Measurements from ENCODE around the gene PUS1.

PUS1 gene

GRCh38 chr12:131917711-131918306 is 11.3 kb upstream of the PUS1 start:
- no peaks in the 10 kb centered on the region for H3K27me3 ChIP-seq (ENCODE audit: insufficient read depth, low read length)
- no peak overlapping the region for H3K27ac ChIP-seq (ENCODE audit: low read depth, low read length)
- H2AFZ ChIP-seq (ENCODE audit: low read length, unreplicated experiment) = no peak overlapping the region
- H3K4me1 ChIP-seq (ENCODE audit: control insufficient read depth, insufficient read depth, low read length, unreplicated experiment) = peaks cover 3% of the 10 kb centered on the region
- no peak overlapping the region for H3K4me3 ChIP-seq (ENCODE audit: low read depth, low read length)
- no peaks in the 10 kb centered on the region for H3K79me2 ChIP-seq (ENCODE audit: control insufficient read depth, insufficient read depth, low read length, unreplicated experiment)
- H3K36me3 ChIP-seq (ENCODE audit: insufficient read depth, low read length) = no peaks in the 10 kb centered on the region

GRCh38 chr12:131918311-131919050 is 10.6 kb upstream of the PUS1 start:
- H3K4me3 ChIP-seq (ENCODE audit: low read depth, low read length) = no peak overlapping the region
- no peaks in the 10 kb centered on the region for H3K4me1 ChIP-seq (ENCODE audit: control insufficient read depth, insufficient read depth, low read length, unreplicated experiment)
- no peaks in the 10 kb centered on the region for H3K36me3 ChIP-seq (ENCODE audit: insufficient read depth, low read length)
- no peaks in the 10 kb centered on the region for H3K79me2 ChIP-seq (ENCODE audit: control insufficient read depth, insufficient read depth, low read length, unreplicated experiment)
- no peak overlapping the region for H3K27ac ChIP-seq (ENCODE audit: low read depth, low read length)
- no peaks in the 10 kb centered on the region for H3K27me3 ChIP-seq (ENCODE audit: insufficient read depth, low read length)
- no peak overlapping the region for H2AFZ ChIP-seq (ENCODE audit: low read length, unreplicated experiment)

- H3K79me2 ChIP-seq (ENCODE audit: control insufficient read depth, insufficient read depth, low read length, unreplicated experiment) = no peaks in the 10 kb centered on the region
- H3K4me3 ChIP-seq (ENCODE audit: low read depth, low read length) = no peak overlapping the region
- no peak overlapping the region for H2AFZ ChIP-seq (ENCODE audit: low read length, unreplicated experiment)
- H3K27me3 ChIP-seq (ENCODE audit: insufficient read depth, low read length) = no peaks in the 10 kb centered on the region
- no peaks in the 10 kb centered on the region for H3K4me1 ChIP-seq (ENCODE audit: control insufficient read depth, insufficient read depth, low read length, unreplicated experiment)
- H3K27ac ChIP-seq (ENCODE audit: low read depth, low read length) = no peak overlapping the region
- no peaks in the 10 kb centered on the region for H3K36me3 ChIP-seq (ENCODE audit: insufficient read depth, low read length)
These were observed 10.1 kb upstream of the PUS1 start for GRCh38 chr12:131919051-131919347.

- H3K27ac ChIP-seq (ENCODE audit: low read depth, low read length) = no peak overlapping the region
- H2AFZ ChIP-seq (ENCODE audit: low read length, unreplicated experiment) = no peak overlapping the region
- no peaks in the 10 kb centered on the region for H3K36me3 ChIP-seq (ENCODE audit: insufficient read depth, low read length)
- H3K27me3 ChIP-seq (ENCODE audit: insufficient read depth, low read length) = no peaks in the 10 kb centered on the region
- no peaks in the 10 kb centered on the region for H3K4me1 ChIP-seq (ENCODE audit: control insufficient read depth, insufficient read depth, low read length, unreplicated experiment)
- H3K79me2 ChIP-seq (ENCODE audit: control insufficient read depth, insufficient read depth, low read length, unreplicated experiment) = no peaks in the 10 kb centered on the region
- no peak overlapping the region for H3K4me3 ChIP-seq (ENCODE audit: low read depth, low read length)
These were observed 9.5 kb upstream of the PUS1 start for GRCh38 chr12:131919366-131920156.

- H3K79me2 ChIP-seq (ENCODE audit: control insufficient read depth, insufficient read depth, low read length, unreplicated experiment) = no peaks in the 10 kb centered on the region
- no peaks in the 10 kb centered on the region for H3K36me3 ChIP-seq (ENCODE audit: insufficient read depth, low read length)
- no peak overlapping the region for H3K27ac ChIP-seq (ENCODE audit: low read depth, low read length)
- H3K4me1 ChIP-seq (ENCODE audit: control insufficient read depth, insufficient read depth, low read length, unreplicated experiment) = no peaks in the 10 kb centered on the region
- no peaks in the 10 kb centered on the region for H3K27me3 ChIP-seq (ENCODE audit: insufficient read depth, low read length)
- no peak overlapping the region for H3K4me3 ChIP-seq (ENCODE audit: low read depth, low read length)
- H2AFZ ChIP-seq (ENCODE audit: low read length, unreplicated experiment) = no peak overlapping the region
These were observed 8.9 kb upstream of the PUS1 start for GRCh38 chr12:131920157-131920508.

GRCh38 chr12:131920902-131921840 is 7.9 kb upstream of the PUS1 start:
- Histone ChIP-seq H3K27me3 (ENCODE audit: insufficient read depth, low read length) (no peaks in the 10 kb centered on the region), H3K4me3 (ENCODE audit: low read depth, low read length) (no peak overlapping the region), H2AFZ (ENCODE audit: low read length, unreplicated experiment) (no peak overlapping the region), H3K36me3 (ENCODE audit: insufficient read depth, low read length) (no peaks in the 10 kb centered on the region), H3K4me1 (ENCODE audit: control insufficient read depth, insufficient read depth, low read length, unreplicated experiment) (no peaks in the 10 kb centered on the region), H3K27ac (ENCODE audit: low read depth, low read length) (no peak overlapping the region), H3K79me2 (ENCODE audit: control insufficient read depth, insufficient read depth, low read length, unreplicated experiment) (no peaks in the 10 kb centered on the region)

- H3K79me2 ChIP-seq (ENCODE audit: control insufficient read depth, insufficient read depth, low read length, unreplicated experiment) = no peaks in the 10 kb centered on the region
- no peaks in the 10 kb centered on the region for H3K4me1 ChIP-seq (ENCODE audit: control insufficient read depth, insufficient read depth, low read length, unreplicated experiment)
- no peaks in the 10 kb centered on the region for H3K36me3 ChIP-seq (ENCODE audit: insufficient read depth, low read length)
- no peak overlapping the region for H3K27ac ChIP-seq (ENCODE audit: low read depth, low read length)
- H3K4me3 ChIP-seq (ENCODE audit: low read depth, low read length) = no peak overlapping the region
- no peaks in the 10 kb centered on the region for H3K27me3 ChIP-seq (ENCODE audit: insufficient read depth, low read length)
- H2AFZ ChIP-seq (ENCODE audit: low read length, unreplicated experiment) = no peak overlapping the region
These were observed 7.0 kb upstream of the PUS1 start for GRCh38 chr12:131921866-131922769.

GRCh38 chr12:131922772-131923171 is 6.3 kb upstream of the PUS1 start:
- Histone ChIP-seq H3K4me3 (ENCODE audit: low read depth, low read length) (no peak overlapping the region), H2AFZ (ENCODE audit: low read length, unreplicated experiment) (no peak overlapping the region), H3K27ac (ENCODE audit: low read depth, low read length) (no peak overlapping the region), H3K4me1 (ENCODE audit: control insufficient read depth, insufficient read depth, low read length, unreplicated experiment) (no peaks in the 10 kb centered on the region), H3K79me2 (ENCODE audit: control insufficient read depth, insufficient read depth, low read length, unreplicated experiment) (no peaks in the 10 kb centered on the region), H3K36me3 (ENCODE audit: insufficient read depth, low read length) (no peaks in the 10 kb centered on the region), H3K27me3 (ENCODE audit: insufficient read depth, low read length) (no peaks in the 10 kb centered on the region)

GRCh38 chr12:131923260-131923659 is 5.8 kb upstream of the PUS1 start:
- Histone ChIP-seq H3K4me1 (ENCODE audit: control insufficient read depth, insufficient read depth, low read length, unreplicated experiment) (no peaks in the 10 kb centered on the region), H3K36me3 (ENCODE audit: insufficient read depth, low read length) (no peaks in the 10 kb centered on the region), H2AFZ (ENCODE audit: low read length, unreplicated experiment) (no peak overlapping the region), H3K4me3 (ENCODE audit: low read depth, low read length) (no peak overlapping the region), H3K27ac (ENCODE audit: low read depth, low read length) (no peak overlapping the region), H3K79me2 (ENCODE audit: control insufficient read depth, insufficient read depth, low read length, unreplicated experiment) (no peaks in the 10 kb centered on the region), H3K27me3 (ENCODE audit: insufficient read depth, low read length) (no peaks in the 10 kb centered on the region)

Measured in ACC112 (cell line).